Large intestine (tissue), 3 donors: Measurements from ENCODE around the gene PTTG2. TPM values are rescaled to one million over a fixed set of nuclear protein-coding genes. Genes with fewer than 3 reads are reported as not detected.

Experiments used
- DNase-seq, 2 donors: peaks; one replicate each; pipeline versions ENCODE4 v3.0.0 to v3.0.0-alpha.2; 2013
- H3K27ac ChIP-seq: one replicate; pipeline ENCODE4 v1.5.1; 2013; ENCODE audit warnings: low read length
- H3K27me3 ChIP-seq: 2 replicates; pipeline ENCODE4 v1.6.1; 2013; ENCODE audit warnings: low read length; ENCODE audit not compliant: control insufficient read depth, insufficient read depth
- H3K36me3 ChIP-seq: 2 replicates; pipeline ENCODE4 v1.6.1; 2013; ENCODE audit warnings: low read length; ENCODE audit not compliant: control insufficient read depth, insufficient read depth
- H3K4me1 ChIP-seq: one replicate; pipeline ENCODE4 v1.6.1; 2013; ENCODE audit warnings: low read length; ENCODE audit not compliant: control insufficient read depth, insufficient read depth
- H3K4me3 ChIP-seq: one replicate; pipeline ENCODE4 v1.5.1; 2013; ENCODE audit warnings: low read length
- H3K9me3 ChIP-seq: one replicate; pipeline ENCODE4 v1.6.1; 2013; ENCODE audit warnings: mild to moderate bottlenecking, low read depth, low read length, moderate library complexity; ENCODE audit not compliant: control insufficient read depth
- WGBS: methylation state at CpG from one replicate; pipeline ENCODE4 v1.1.5; 2013; ENCODE audit warnings: low lambda C conversion rate; ENCODE audit not compliant: insufficient coverage; 5-methylcytosine and 5-hydroxymethylcytosine counted together
- polyA plus RNA-seq: library from polyadenylated mRNA; unstranded; fragments of 120-200 nt; gene quantifications from one replicate; pipeline ENCODE4 v1.2.1, GENCODE V29; 2013

PTTG2 gene
- polyA plus RNA-seq, 1 donor: 0.07 TPM

DNA sequence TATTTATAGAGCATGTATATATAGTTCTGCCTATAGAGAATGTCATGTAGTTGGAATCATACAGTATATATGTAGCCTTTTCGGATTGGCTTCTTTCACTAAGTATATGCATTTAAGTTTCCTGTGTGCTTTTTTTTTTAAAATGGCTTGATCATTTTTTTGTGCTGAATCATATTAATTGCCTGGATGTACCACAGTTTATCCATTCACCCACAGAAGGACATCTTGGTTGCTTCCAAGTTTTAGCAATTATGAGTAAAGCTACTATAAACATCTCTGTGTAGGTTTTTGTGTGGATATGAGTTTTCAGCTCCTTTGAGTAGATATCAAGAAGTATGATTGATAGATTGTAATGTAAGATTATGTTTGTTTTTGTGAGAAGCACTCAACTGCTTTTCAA, 23.8 kb downstream of the PTTG2 start:
- no peaks in the 10 kb centered on the region for H3K9me3 ChIP-seq
- 100% methylated on average over 1 of the region's 1 CpG for WGBS
- H3K27ac ChIP-seq: no peak overlapping the region
- no peak overlapping the region for H3K4me3 ChIP-seq
- peaks cover 7% of the 10 kb centered on the region for H3K4me1 ChIP-seq
- H3K27me3 ChIP-seq: no peaks in the 10 kb centered on the region
- no peak for DNase-seq
- no peaks in the 10 kb centered on the region for H3K36me3 ChIP-seq

DNA sequence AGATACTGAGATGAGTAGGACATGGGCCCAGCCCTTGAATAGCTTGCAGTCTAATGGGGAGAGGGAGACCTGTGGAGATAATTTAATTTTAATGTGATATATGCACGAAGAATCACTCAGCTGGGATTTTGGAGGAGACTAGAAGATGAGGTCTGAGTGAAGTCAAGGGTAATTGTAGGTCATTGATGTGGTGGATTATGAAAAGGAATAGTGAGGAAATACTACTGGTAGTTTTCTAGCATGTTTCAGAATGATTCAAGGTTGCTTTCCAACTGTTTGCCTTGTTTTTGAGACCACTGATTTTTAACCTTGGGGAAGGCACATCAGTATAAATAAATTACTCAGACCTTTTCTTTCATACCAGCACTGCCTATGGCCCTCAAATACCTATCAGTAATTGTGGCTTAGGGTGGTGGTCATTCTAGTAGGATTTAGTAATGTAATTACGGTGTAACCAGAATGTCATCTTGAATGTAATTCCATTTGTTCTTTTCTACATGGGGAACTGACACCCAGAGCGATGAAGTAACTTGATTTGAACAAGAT, 25.6 kb downstream of the PTTG2 start:
- Histone ChIP-seq H3K36me3 (no peaks in the 10 kb centered on the region), H3K27ac (no peak overlapping the region), H3K27me3 (no peaks in the 10 kb centered on the region), H3K9me3 (no peaks in the 10 kb centered on the region), H3K4me3 (no peak overlapping the region), H3K4me1 (no peaks in the 10 kb centered on the region)
- no peak for DNase-seq
- WGBS: 100% methylated on average over 1 of the region's 3 CpGs

DNA sequence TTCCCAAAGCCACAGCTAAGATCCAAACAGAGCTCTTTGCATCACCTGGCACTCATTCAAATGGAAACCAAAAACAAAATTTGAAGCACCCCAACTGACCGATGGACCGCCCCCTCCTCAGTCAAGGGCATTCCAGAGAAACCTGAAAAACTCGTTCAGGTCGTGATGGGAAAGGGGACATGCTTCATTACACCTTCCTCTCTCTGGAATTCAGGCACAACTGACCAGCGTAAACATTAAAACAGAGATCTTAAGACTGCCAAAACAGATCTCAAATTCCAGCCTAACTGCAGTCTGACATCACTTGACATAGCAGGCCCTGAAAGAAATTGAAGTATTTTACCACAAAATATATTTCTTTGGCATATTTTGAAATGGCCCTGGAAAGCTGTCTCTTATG, 28.5 kb downstream of the PTTG2 start:
- no CpG with 5 or more reads among the region's 5 CpGs for WGBS
- Histone ChIP-seq H3K9me3 (no peaks in the 10 kb centered on the region), H3K27ac (no peak overlapping the region), H3K36me3 (no peaks in the 10 kb centered on the region), H3K27me3 (no peaks in the 10 kb centered on the region), H3K4me1 (no peaks in the 10 kb centered on the region), H3K4me3 (no peak overlapping the region)
- no peak for DNase-seq

DNA sequence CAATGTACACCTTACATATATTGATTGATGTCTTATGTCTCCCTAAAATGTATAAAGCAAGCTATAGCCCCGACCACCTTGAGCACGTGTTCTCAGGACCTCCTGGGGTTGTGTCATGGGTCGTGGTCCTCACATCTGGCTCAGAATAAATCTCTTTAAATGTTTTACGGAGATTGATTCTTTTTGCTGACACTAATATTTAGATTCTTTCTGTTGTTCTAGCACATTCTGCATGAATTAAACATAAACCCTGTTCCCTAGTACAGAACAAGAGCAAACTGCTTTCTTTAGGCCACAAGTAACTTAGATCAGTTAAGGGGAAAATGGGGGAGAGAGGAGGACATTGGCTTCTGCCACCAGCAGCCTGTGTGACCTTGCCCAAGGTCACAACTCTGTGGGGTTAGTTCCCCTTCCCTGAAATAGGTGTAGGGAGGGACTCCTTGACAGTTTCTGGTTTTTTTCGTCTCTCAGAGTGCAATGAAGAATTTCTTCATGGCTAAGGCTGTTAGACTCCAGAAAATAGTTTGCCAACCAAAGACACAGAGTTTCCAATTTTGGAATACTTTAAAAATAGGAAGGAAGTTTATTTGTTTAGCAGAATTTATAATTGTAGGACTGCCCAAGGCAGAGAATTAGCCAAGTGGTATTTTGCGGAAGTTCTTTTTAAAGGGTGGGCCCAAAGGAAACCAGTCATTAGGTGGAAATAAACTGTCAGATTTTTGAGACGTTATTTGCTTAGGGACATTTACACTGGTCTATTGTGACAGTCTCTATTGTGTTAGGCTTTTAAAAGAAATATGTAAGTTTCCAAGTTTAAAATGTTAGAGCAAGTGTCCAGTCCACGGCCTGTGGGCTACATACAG, 29.4 kb downstream of the PTTG2 start:
- no peaks in the 10 kb centered on the region for H3K36me3 ChIP-seq
- H3K4me3 ChIP-seq: no peak overlapping the region
- no peak overlapping the region for H3K27ac ChIP-seq
- no peaks in the 10 kb centered on the region for H3K9me3 ChIP-seq
- no peaks in the 10 kb centered on the region for H3K4me1 ChIP-seq
- 82% methylated on average over 2 of the region's 8 CpGs for WGBS
- no peaks in the 10 kb centered on the region for H3K27me3 ChIP-seq
- DNase-seq: no peak

DNA sequence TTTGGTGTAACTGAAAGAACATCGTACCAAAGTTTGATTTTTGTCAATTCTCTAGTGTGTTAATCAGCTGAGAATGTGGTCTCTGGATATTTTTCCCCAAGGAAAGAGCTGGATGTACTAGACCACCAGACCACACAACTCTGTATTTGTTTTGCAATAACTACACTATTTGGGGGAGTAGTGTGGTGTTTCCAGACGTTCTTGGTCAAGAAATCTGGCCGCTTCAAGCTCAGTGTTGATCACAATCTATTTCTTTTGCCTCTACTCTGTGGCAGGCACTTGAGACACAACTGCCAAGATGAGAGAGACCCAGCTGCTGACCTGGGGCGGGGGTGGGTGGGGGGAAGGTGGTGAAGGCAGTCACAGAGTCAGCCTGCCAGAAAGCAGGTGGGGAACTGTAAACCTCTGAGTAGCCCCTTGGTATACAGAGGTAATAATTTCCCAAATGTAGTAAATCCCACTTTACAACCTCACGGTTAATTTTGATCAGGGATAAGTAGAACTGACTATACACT, 30.6 kb downstream of the PTTG2 start:
- Histone ChIP-seq H3K4me3 (no peak overlapping the region), H3K9me3 (no peaks in the 10 kb centered on the region), H3K27me3 (no peaks in the 10 kb centered on the region), H3K36me3 (no peaks in the 10 kb centered on the region), H3K27ac (no peak overlapping the region), H3K4me1 (peaks cover 8% of the 10 kb centered on the region)
- WGBS: 100% methylated on average over 1 of the region's 5 CpGs
- DNase-seq: no peak

DNA sequence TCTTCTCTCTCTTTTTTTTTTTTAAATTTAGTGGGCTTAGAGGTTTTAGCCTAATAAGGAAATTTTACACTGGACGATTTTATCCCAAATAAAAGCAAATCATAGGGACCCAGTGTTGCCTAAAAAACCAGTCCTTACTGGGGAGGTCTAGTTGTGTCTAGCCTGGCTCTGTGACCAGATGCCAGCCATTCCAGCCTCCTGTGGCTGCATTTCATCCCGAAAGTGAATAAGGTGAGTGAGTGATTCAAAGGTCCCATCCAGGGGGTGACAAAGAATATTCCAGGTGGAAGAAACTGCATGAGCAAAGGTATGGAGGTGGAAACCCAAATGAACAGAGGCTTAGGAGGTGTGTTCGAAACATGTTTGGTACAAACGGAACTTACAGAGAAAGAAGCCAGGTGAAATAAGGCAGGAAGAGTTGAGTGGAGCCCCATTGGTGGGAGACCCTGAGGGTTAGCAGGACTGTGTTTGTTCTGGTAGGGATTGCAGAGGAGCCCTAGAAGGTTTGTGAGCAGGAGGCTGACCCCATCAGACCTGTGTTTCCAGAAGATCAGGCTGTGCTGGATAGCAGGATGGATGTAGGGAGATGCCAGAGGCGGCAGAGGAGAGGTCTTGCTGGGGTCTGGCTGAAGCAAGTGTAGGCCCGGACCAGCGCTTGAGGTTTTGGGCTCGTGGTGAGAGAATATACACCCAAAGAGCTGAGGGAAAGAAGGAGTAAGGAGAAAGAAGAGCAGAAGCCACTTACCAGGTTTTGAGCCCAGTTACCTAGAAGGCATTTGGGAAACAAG, 31.6 kb downstream of the PTTG2 start:
- no peak overlapping the region for H3K4me3 ChIP-seq
- WGBS: 93% methylated on average over 3 of the region's 8 CpGs
- H3K4me1 ChIP-seq: peaks cover 12% of the 10 kb centered on the region
- H3K9me3 ChIP-seq: no peaks in the 10 kb centered on the region
- H3K27ac ChIP-seq: no peak overlapping the region
- H3K27me3 ChIP-seq: no peaks in the 10 kb centered on the region
- DNase-seq: no peak
- H3K36me3 ChIP-seq: no peaks in the 10 kb centered on the region

DNA sequence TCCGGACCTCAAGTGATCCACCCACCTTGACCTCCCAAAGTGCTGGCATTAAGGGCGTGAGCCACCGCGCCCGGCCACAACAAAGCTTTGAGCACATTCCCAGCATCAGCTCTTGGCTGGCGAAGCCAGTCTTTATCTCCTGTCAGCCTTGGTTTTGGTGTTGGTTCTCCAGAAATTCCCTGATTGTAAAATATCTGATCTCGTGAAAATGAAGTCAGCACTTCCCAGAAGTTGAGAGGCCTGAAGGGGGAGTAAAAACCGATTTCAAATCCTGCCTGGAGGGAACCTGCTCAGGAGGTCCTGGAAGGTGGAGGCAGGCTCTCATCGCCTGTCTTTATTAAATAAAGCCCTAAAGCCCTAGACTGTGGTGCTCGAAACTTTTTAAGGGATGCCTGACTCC, 33.6 kb downstream of the PTTG2 start:
- WGBS: no CpG with 5 or more reads among the region's 10 CpGs

DNA sequence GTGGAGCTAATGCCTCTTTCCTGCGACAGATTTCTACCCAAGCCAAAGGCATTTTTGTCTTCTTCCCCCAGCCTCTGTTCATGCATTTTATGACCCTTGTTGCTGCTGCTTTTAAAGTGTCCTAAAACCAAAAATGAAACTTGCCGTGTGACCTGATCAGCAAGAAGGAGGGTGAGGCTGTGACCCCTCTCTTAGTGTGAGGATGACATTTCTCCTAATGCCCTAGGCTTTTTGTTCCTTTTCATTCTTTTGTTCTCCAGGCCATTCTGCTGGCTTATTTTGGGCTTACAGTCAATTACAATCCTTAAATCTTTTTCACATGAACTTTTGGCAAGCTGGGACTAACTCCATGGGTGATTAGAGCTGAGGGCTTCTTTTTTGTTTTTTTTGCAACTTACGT, 34.4 kb downstream of the PTTG2 start:
- H3K4me3 ChIP-seq: no peak overlapping the region
- WGBS: 100% methylated on average over 1 of the region's 3 CpGs
- no peaks in the 10 kb centered on the region for H3K36me3 ChIP-seq
- no peak overlapping the region for H3K27ac ChIP-seq
- no peaks in the 10 kb centered on the region for H3K9me3 ChIP-seq
- H3K27me3 ChIP-seq: no peaks in the 10 kb centered on the region
- DNase-seq: no peak
- H3K4me1 ChIP-seq: peaks cover 14% of the 10 kb centered on the region

More for the DNA sequence above, 33.6 kb downstream of the PTTG2 start:
- H3K9me3 ChIP-seq: no peaks in the 10 kb centered on the region
- no peak for DNase-seq
- H3K4me3 ChIP-seq: no peak overlapping the region
- no peaks in the 10 kb centered on the region for H3K36me3 ChIP-seq
- H3K27ac ChIP-seq: no peak overlapping the region
- peaks cover 12% of the 10 kb centered on the region for H3K4me1 ChIP-seq
- no peaks in the 10 kb centered on the region for H3K27me3 ChIP-seq

DNA sequence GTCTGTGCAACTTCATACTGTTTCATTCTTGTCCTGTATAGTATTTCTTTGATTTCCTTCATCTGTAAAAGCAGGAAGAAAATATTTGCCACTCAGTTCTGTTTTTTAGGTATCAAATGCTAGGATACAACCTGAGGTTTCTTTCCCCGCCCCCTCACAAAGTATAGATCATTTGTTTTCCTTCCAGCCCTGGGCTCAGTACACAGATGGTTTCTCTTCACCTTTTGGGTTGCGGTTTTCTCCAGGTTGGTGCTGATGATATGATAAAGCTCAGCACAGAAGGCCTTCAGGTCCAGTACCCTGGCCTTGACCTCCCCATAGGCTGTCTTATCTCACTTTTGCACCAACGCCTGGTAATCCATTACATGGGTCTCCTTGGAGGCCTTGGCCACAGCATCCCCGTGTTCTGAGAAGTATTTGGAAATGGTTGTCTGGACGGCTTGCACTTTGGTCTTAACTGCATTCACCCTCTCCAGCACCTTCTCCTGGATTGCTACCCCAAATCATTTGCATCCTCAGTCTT, 35.2 kb downstream of the PTTG2 start:
- peaks cover 15% of the 10 kb centered on the region for H3K4me1 ChIP-seq
- 100% methylated on average over 1 of the region's 5 CpGs for WGBS
- H3K27ac ChIP-seq: no peak overlapping the region

More for the DNA sequence above, 35.2 kb downstream of the PTTG2 start:
- no peak for DNase-seq
- Histone ChIP-seq H3K9me3 (no peaks in the 10 kb centered on the region), H3K36me3 (no peaks in the 10 kb centered on the region), H3K4me3 (no peak overlapping the region), H3K27me3 (no peaks in the 10 kb centered on the region)
